ACC112 (cell line): ENCODE measurements around the gene DCPS.
"Not testable (repeated sequence)": the region's sequence is repeated elsewhere in the genome, so short reads cannot be mapped to it uniquely, and the experiment has no call there.

ENCODE experiments used
- H2AFZ ChIP-seq: fragments of 200-600 bp; sonication (generic); one replicate; pipeline ENCODE4 v1.6.0; 2017; ENCODE audit warnings: antibody characterized with exemption, low read length; ENCODE audit not compliant: unreplicated experiment
- H3K27ac ChIP-seq: fragments of 200-600 bp; sonication (generic); 2 replicates; pipeline ENCODE4 v1.5.1; 2014; ENCODE audit warnings: low read depth, mild to moderate bottlenecking, antibody characterized with exemption, low read length, moderate library complexity
- H3K27me3 ChIP-seq: fragments of 200-600 bp; sonication (generic); 2 replicates; pipeline ENCODE4 v1.6.1; 2014; ENCODE audit warnings: mild to moderate bottlenecking, antibody characterized with exemption, low read length, moderate library complexity, mixed read lengths; ENCODE audit not compliant: insufficient read depth
- H3K36me3 ChIP-seq: fragments of 200-600 bp; sonication (generic); 2 replicates; pipeline ENCODE4 v1.6.1; 2016; ENCODE audit warnings: mild to moderate bottlenecking, antibody characterized with exemption, low read length, moderate library complexity, mixed read lengths; ENCODE audit not compliant: insufficient read depth
- H3K4me1 ChIP-seq: fragments of 200-600 bp; sonication (generic); one replicate; pipeline ENCODE4 v1.6.1; 2016; ENCODE audit warnings: low read length, mixed read lengths; ENCODE audit not compliant: insufficient read depth, unreplicated experiment, control insufficient read depth
- H3K4me3 ChIP-seq: fragments of 200-600 bp; sonication (generic); 2 replicates; pipeline ENCODE4 v1.5.1; 2014; ENCODE audit warnings: mild to moderate bottlenecking, low read depth, low read length
- H3K79me2 ChIP-seq: fragments of 200-600 bp; sonication (generic); one replicate; pipeline ENCODE4 v1.6.0; 2016; ENCODE audit warnings: low read length; ENCODE audit not compliant: control insufficient read depth, unreplicated experiment, insufficient read depth

The DCPS gene

GRCh38 chr11:126345759-126346585, 42.1 kb downstream of the DCPS start:
- Histone ChIP-seq H3K79me2 (peaks cover 29% of the 10 kb centered on the region), H3K27me3 (no peaks in the 10 kb centered on the region), H3K4me3 (no peak overlapping the region; the same call in 1 of the 2 replicates), H3K4me1 (peaks cover 64% of the 10 kb centered on the region), H3K27ac (peak overlapping the region; percentile 71), H2AFZ (no peak overlapping the region), H3K36me3 (no peaks in the 10 kb centered on the region)

DNA sequence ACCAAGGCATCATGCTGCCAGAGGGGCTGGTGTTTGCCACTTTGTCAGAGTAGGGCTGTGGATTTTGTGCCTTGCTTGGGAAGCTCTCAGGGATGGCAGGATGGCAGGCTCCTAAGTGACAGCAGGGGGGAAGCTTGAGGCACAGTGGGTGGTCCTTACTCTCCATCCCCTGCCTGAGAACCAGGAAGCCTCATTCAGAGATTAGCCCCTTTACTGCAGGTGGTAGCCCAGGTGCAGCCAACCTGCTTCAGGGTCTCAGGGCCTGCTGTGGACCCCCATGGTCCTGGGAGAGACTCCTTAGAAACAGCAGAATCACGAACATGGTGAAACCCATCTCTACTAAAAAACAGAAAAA, 42.7 kb downstream of the DCPS start:
- H2AFZ ChIP-seq, result no peak overlapping the region
- H3K27me3 ChIP-seq, result no peaks in the 10 kb centered on the region
- peak overlapping the region; percentile 71 for H3K27ac ChIP-seq
- peaks cover 64% of the 10 kb centered on the region for H3K4me1 ChIP-seq
- H3K36me3 ChIP-seq, result no peaks in the 10 kb centered on the region
- no peak overlapping the region; the same call in 1 of the 2 replicates for H3K4me3 ChIP-seq
- peaks cover 34% of the 10 kb centered on the region for H3K79me2 ChIP-seq

- not testable (repeated sequence) for H3K4me3 ChIP-seq, H2AFZ ChIP-seq, H3K27me3 ChIP-seq, H3K36me3 ChIP-seq
- Histone ChIP-seq H3K4me1 (peaks cover 64% of the 10 kb centered on the region), H3K79me2 (peaks cover 38% of the 10 kb centered on the region), H3K27ac (peak overlapping the region; percentile 71)
Measured at GRCh38 chr11:126346946-126347345, 43.1 kb downstream of the DCPS start.

- H2AFZ ChIP-seq, result no peak overlapping the region
- peaks cover 67% of the 10 kb centered on the region for H3K4me1 ChIP-seq
- peak overlapping the region; percentile 26 for H3K27ac ChIP-seq
- no peak overlapping the region for H3K4me3 ChIP-seq
- no peaks in the 10 kb centered on the region for H3K36me3 ChIP-seq
- peaks cover 49% of the 10 kb centered on the region for H3K79me2 ChIP-seq
- H3K27me3 ChIP-seq, result no peaks in the 10 kb centered on the region
Measured at GRCh38 chr11:126347751-126348668, 44.1 kb downstream of the DCPS start.

DNA sequence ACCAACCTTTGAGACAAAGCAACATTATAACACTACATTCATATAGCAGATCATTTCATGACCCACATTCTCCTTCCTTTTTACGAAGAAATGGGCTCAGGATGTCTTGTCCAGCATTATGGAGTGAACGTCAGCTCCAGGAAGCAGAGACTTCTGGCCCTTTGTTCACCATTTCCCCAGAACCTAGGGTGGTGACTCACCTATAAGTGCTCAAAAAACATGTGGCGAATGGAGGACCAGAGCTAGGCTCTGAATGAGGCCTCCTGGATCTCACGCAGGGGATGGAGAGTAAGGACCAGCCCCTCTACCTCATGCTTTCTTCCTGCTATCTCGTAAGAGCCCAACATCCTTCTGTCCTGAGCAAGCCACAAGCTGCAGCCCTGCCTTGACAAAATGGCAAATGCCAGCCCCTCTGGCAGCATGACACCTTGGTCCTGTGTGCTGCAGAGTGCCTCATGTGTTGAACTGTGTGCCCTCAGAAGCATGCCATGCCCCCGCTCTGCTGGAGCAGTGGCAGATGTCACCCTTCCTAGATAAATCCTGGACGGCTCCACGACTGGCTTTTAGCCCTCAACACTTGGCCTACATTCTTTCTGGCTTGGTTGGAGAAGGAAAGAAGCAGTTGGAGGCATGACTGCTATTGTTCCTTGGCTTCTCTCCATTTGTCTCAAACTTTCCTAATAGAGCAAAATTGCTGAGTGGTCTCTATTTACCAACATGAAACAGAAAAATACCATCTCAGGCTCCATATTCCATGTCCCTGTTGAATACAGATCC, 45.1 kb downstream of the DCPS start:
- H3K36me3 ChIP-seq, result no peaks in the 10 kb centered on the region
- no peak overlapping the region for H2AFZ ChIP-seq
- H3K4me3 ChIP-seq, result no peak overlapping the region
- H3K27ac ChIP-seq, result peak overlapping the region; percentile 26; the same call in 1 of the 2 replicates
- H3K27me3 ChIP-seq, result no peaks in the 10 kb centered on the region
- peaks cover 52% of the 10 kb centered on the region for H3K79me2 ChIP-seq
- peaks cover 77% of the 10 kb centered on the region for H3K4me1 ChIP-seq

GRCh38 chr11:126350836-126351235, 47.0 kb downstream of the DCPS start:
- H3K4me1 ChIP-seq, result peaks cover 74% of the 10 kb centered on the region
- peaks cover 63% of the 10 kb centered on the region for H3K79me2 ChIP-seq
- H2AFZ ChIP-seq, result no peak overlapping the region
- H3K4me3 ChIP-seq, result no peak overlapping the region
- no peaks in the 10 kb centered on the region for H3K36me3 ChIP-seq
- no peak overlapping the region for H3K27ac ChIP-seq
- no peaks in the 10 kb centered on the region for H3K27me3 ChIP-seq

DNA sequence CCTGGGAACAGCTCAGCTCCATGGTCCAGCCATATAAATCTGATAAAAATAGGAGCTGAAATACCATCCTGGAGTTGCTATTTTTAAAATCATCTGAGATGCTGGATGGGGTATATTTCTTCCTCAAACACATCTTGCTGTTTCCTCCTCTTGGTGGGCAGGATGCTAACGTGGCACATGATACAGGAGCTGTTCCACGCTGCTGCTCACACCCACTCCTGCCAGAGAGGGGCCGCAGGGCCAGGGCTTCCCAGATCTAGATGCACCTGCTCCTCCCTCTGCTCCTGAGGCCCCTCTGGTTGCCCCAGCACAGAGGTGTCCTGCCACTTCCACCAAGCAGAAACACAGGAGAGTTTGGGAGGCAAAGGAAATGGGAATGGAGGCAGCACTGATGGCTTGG, 48.3 kb downstream of the DCPS start:
- Histone ChIP-seq H3K4me3 (peak overlapping the region; percentile 58; the same call in 1 of the 2 replicates), H3K27ac (peak overlapping the region; percentile 92), H3K27me3 (no peaks in the 10 kb centered on the region), H3K36me3 (no peaks in the 10 kb centered on the region), H2AFZ (no peak overlapping the region), H3K79me2 (peaks cover 74% of the 10 kb centered on the region), H3K4me1 (peaks cover 63% of the 10 kb centered on the region)

DNA sequence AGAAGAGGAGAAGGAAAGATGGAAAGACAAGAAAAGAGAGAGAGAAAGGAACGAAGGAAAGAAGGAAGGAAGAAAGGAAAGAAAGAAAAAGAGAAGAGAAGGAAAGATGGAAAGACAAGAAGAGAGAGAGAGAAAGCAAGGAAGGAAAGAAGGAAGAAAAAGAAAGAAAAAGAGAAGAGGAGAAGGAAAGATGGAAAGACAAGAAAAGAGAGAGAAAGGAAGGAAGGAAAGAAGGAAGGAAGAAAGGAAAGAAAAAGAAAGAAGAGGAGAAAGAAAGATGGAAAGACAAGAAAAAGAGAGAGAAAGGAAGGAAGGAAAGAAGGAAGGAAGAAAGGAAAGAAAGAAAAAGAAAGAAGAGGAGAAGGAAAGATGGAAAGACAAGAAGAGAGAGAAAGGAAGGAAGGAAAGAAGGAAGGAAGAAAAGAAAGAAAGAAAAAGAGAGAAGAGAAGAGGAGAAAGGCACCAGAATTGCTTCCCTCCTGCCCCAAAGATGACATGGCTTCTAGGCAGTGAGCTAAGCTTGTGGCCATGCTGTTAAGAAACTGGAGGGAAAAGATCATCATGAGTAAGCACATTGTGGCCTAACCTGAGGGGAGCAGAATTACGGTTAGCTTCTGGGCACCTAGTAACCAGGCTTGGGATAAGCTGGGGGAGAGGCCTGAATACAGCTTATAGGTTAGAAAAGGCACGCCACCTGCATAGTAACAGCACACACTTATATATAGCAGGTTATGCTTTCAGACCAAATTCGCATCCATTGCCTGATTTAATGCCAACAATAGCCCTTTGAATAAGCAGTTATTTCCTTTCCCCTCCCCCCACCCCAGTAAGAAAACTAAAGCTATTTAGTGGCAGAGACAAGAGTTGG, 49.3 kb downstream of the DCPS start:
- Histone ChIP-seq H3K27me3 (no peaks in the 10 kb centered on the region), H2AFZ (no peak overlapping the region), H3K27ac (peak overlapping the region; percentile 92), H3K4me1 (peaks cover 63% of the 10 kb centered on the region), H3K4me3 (peak overlapping the region; percentile 58), H3K36me3 (no peaks in the 10 kb centered on the region), H3K79me2 (peaks cover 79% of the 10 kb centered on the region)

- peak overlapping the region; percentile 61 for H2AFZ ChIP-seq
Measured at GRCh38 chr11:126354631-126355323, 50.9 kb downstream of the DCPS start.

More at GRCh38 chr11:126354631-126355323, 50.9 kb downstream of the DCPS start:
- H3K4me3 ChIP-seq, result peak overlapping the region; percentile 88
- H3K36me3 ChIP-seq, result no peaks in the 10 kb centered on the region
- H3K27me3 ChIP-seq, result no peaks in the 10 kb centered on the region
- peaks cover 65% of the 10 kb centered on the region for H3K4me1 ChIP-seq
- peak overlapping the region; percentile 63 for H3K27ac ChIP-seq
- peaks cover 81% of the 10 kb centered on the region for H3K79me2 ChIP-seq
